ENCODE data around the gene GCH1.

DNA sequence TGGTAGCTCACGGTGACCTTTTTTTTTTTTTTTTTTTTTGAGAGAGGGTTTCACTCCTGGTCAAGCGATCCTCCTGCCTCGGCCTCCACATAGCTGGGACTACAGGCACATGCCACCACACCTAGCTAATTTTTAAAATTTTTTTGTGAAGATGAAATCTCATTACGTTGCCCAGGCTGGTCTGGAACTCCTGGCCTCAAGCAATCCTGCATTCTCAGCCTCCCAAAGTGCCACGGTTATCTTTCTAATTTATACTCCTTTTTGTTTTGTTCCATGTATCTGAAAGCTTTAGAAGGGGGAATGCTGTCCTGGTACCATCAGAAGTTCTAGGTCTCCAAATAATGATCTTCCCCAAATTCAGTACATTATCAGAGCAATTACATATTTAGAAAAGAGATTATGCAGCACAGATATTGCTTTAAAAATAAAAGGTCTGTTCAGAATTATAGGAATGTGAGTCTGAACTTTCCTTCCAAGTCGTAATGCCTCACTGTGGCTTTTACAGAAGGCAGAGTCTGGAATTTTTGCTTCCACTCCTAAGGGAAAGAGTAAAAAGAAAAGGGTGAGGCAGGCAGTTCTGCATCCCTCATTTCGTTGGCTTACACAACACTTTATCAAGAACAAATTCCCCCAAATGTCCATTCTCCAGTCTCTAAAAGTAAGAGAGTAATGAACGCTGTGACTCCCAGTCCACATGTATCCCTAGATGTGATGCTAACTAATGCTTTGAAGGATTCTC lies 73.0 kb downstream of the GCH1 start:
- TF ChIP-seq, protein P1, sequence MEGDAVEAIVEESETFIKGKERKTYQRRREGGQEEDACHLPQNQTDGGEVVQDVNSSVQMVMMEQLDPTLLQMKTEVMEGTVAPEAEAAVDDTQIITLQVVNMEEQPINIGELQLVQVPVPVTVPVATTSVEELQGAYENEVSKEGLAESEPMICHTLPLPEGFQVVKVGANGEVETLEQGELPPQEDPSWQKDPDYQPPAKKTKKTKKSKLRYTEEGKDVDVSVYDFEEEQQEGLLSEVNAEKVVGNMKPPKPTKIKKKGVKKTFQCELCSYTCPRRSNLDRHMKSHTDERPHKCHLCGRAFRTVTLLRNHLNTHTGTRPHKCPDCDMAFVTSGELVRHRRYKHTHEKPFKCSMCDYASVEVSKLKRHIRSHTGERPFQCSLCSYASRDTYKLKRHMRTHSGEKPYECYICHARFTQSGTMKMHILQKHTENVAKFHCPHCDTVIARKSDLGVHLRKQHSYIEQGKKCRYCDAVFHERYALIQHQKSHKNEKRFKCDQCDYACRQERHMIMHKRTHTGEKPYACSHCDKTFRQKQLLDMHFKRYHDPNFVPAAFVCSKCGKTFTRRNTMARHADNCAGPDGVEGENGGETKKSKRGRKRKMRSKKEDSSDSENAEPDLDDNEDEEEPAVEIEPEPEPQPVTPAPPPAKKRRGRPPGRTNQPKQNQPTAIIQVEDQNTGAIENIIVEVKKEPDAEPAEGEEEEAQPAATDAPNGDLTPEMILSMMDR (IDR thresholded peaks at IDR 0.05): no peak
- no peak for TF ChIP-seq POLR2AphosphoS5 (IDR thresholded peaks at IDR 0.05)
